GM18498 (cell line): Measurements from ENCODE around the gene RSPO3.
"Not testable (repeated sequence)": the region's sequence is repeated elsewhere in the genome, so short reads cannot be mapped to it uniquely, and the experiment has no call there.

Experiments used
- ATAC-seq: cut with Tn5 transposase; IDR thresholded peaks from one replicate; pipeline ENCODE4 v1.9.1; 2021; ENCODE audit warnings: mild to moderate bottlenecking, moderate library complexity; ENCODE audit not compliant: unreplicated experiment

RSPO3 gene

DNA sequence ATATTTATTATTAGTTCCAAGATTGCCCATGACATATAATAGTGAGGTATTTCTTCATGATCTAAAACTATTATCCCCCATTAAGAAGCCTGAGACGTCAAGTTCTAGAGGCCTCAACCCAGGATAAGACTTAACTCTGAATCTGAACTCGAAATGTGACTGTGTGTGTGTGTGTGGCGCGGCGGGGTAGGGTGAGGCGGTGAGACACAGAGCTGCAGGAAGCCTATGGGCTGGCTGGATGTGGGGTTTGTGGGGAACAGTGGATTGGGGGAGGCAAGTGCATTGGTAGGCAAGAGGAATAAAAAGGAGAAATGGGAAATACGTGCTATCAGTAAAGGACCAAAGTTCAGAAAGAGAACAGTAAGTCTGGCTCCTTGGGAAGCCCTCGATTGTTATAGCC, 81.6 kb downstream of the RSPO3 start:
- no peak for ATAC-seq

DNA sequence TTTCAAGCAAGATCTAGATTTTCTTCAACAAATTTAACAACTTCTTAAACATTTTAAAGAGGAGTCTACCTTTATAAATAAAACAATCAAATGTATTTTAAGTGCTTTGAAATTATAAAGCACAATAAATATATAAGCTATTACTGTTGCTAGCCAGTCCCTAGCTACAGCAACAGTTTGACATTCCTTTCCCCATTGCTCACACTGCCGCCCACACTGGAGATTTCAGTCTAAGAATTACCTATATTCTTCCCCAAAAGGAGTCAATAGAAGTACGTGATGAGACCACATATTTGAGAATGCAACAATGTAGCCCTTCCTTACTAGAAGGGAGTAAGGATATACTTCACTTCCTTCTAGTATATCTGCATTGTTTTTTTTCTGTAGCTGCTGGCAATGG, 82.8 kb downstream of the RSPO3 start:
- no peak for ATAC-seq

DNA sequence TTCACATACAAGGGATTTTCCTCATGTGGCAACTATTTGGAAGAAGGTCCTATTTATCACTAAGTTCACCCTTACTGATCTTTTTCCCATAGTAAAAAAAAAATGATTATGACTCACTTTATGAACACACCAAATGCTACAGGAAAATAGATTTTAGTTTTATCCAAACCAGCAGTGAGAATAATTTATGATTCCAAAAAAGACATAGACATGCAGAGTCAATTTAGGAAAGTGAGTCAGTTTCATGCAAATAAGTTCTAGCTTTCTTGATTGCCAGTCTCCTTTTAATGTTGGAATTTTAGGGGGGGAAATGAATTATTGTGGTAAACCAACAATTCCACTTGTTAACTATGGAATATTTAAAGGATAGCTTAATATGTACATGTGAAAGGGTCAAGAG, 84.2 kb downstream of the RSPO3 start:
- no peak for ATAC-seq

DNA sequence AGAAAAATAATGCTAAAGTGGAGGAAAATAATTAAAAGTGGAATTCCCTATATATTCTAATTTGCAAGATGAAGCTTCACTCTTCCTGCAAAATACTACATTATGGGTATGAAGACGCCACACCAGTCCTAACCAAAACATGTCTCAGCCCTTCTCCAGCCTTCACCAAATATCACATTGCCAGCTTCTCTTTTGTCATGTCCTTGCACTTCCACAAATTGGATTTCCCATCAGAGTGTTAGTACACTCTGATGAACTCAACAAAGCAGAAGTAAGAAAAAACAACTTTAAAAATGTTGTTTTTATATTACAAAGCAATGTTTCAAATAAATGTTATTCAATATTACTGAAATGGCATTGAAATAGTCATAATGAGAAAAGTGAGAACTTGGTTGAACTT, 85.8 kb downstream of the RSPO3 start:
- no peak for ATAC-seq

DNA sequence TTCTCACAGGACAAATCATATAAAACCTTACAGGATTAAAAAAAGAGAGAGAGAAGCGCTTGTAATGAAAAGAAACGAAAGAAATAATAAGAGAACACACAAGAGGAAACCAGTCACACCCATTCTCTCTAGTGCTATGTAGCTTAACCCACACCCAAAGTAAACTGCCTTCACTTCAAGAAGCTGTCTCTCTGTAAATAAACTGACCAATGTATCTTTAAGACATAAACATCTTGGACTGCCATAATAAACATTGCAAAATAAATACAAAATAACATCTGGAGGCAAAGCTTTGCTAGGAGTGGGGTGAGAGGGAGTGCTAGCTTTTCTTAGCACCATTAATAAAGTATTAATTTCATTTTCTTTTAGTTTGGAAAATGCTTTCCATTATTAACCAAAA, 86.6 kb downstream of the RSPO3 start:
- no peak for ATAC-seq

DNA sequence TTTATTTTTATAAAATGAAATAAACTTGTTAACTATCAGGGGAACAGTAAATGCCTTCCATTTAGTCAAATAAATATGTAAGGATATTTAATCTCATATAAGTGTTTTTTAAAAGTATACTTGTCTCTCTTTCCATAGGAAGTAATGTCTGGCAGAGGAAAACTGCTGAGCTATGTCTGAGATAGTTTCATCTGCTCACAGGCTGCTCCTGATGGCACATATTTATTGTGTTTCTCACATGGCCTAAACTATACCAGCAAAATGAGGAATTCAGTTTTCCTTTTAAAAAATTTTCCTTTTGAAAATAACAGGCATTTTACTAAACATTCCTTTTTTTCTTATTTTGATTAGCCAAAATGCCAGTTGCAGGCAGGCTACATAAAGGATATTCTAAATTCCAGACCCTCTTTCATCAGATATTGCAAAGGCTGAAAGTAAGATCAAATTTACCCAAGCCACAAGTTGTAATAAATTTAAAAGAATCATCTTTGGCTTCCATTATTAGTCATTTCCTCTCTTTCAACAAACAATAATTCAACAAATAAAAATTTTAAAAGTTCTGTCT, 88.1 kb downstream of the RSPO3 start:
- ATAC-seq, result no peak

DNA sequence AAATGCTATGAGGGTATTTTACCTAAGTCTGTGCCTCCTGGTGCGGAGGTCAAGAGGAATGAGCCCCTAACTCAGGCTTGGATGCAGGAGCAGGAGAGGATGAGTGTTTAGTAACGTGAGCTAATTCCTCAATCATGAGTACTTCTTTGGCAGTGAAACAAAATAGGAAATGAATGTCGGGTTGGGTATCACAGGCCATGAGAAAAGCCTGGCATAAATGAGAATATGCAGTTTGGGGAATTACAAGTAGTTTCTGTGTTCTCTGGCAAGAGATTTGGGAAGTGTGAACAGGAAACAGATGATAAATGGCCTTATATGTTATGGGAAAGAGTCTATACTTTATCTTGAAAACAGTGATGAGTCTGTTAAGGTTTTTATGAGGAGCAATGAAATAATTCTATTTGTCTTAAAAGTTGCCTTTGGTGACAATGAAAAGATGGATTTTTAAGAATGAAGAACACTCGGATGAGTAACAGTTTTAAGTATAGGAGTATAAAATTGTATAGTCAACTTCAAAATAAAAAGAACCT, 89.2 kb downstream of the RSPO3 start:
- no peak for ATAC-seq

DNA sequence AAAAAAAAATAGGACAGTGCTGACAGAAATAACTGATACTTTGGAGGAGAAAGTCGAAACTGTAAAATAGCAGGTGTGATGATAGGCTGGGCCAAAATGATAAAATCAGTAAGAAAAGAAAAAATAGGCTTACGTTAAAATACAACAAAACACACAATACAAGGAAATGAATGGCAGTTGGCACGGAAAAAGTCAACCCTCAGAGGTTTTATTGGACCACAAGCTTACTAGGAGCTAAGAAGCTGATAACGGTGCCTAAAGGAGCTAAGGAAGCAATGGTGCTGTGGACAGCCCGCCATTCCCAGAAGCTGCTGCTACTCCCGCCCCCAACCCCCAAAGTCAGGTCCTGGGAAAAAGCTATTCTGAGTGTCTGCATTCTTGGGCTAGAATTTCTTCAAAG, 92.3 kb downstream of the RSPO3 start:
- no peak for ATAC-seq

DNA sequence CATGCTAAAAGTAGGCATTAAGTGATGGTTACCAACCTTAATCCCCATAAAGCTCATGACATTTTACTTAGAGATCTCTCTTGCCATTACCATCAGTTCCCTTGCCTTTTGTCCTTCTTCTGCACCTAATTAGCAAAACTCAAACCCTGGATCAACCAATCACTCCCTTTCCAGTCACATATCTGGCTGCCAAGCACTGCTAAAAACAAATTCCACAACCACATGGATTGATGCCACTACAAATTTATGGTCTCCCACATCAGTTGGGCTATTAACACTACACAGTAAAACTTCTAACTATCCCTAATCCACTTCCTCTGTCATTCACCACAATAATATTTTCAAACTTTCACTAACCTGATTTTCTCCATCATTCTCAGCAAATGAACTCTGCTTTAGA, 93.9 kb downstream of the RSPO3 start:
- ATAC-seq, result no peak

DNA sequence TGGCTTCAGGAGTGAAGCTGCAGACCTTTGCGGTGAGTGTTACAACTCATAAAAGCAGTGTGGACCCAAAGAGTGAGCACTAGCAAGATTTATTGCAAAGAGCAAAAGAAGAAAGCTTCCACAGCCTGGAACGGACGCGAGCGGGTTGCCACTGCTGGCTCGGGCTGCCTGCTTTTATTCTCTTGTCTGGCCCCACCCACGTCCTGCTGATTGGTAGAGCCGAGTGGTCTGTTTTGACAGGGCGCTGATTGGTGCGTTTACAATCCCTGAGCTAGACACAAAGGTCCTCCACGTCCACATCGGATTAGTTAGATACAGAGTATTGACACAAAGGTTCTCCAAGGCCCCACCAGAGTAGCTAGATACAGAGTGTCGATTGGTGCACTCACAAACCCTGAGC, 95.6 kb downstream of the RSPO3 start:
- ATAC-seq, result not testable (repeated sequence)

DNA sequence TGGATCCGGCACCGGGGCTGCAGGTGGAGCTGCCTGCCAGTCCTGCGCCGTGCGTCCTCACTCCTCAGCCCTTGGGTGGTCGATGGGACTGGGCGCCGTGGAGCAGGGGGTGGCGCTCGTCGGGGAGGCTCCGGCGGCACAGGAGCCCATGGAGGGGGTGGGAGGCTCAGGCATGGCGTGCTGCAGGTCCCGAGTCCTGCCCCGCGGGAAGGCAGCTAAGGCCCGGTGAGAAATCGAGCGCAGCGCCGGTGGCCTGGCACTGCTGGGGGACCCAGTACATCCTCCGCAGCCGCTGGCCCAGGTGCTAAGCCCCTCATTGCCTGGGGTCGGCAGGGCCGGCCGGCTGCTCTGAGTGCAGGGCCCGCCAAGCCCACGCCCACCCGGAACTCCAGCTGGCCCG, 96.1 kb downstream of the RSPO3 start:
- ATAC-seq, result not testable (repeated sequence)

DNA sequence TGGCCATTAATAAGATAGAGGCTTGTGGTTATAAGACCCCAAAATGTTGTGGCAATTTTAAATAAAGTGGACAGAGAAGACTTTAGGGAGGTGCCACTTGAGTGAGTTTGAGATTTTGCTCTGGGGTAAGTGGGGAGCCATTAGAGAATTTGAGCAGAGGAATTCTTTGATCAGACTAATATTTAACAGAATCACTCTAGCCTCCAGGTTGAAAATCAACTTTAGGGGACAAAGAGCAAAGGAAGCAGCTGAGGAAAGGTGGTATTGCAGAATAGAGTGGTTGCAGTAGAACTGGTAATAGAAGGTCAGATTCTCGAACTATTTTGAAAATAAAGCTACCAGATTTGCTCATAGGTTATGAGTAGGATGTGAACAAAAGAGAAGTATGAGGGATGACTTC, 97.5 kb downstream of the RSPO3 start:
- no peak for ATAC-seq

DNA sequence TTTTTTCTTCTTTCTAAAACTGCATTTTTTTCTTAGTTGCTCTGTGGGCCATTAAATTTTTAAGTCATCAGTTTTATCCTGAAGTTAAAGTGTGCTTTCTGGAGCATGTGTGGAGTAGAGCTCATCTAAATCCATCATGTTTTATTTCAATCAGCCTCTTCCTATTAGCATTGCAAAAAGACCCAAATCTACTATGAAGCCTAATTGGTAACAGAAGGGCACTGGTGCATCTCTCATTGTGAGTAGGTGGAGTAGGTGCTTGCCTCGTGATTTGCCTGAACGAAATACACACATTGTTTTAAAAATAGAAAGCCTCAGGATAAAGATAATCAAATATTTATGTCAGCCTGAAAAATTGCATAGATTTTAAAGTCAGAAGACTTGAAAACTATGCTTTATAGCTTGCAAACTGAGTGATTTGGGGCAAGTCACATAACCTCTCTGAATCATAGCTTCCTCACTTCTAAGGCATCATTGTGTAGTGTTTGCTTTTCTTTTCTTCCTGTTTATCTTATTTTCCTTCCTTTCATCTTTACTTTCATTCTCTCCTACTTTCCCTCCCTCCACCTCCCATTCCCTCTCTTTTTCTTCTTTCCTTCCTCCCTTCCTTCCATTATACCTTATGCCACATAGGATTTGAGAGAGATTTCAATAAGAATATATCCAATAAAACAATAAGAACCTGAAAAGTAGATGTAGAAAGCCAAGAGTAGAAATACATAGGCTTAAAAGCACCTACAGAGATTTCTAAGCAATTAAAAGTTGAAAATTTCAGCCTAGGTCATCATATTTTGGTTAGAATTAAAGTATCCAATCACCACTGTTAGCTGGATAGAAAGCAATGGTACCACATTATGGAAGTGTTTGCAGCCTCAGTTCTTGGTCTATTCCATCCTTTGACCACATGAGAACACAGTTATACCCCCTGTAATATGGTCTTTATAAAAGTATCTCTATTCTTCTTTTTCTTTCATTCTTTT, 98.6 kb downstream of the RSPO3 start:
- no peak for ATAC-seq

DNA sequence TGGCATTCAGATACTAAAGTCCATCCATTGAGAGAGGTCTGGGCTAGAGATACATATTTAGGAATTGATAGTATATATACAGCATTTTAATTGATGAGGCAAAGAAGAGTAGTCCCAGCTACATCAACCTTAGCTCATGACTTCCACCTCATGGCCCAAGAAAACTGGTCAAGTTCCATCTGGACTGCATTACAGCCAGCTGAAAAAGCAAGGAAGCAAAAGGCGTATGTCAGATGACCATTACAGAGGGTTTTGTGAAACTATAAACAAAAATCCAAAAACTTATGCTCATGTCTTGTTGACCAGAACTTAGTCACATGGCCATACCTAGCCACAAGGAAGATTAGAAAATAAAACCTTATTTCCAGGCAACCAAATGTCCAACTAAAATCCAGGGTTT, 101.4 kb downstream of the RSPO3 start:
- ATAC-seq, result no peak

DNA sequence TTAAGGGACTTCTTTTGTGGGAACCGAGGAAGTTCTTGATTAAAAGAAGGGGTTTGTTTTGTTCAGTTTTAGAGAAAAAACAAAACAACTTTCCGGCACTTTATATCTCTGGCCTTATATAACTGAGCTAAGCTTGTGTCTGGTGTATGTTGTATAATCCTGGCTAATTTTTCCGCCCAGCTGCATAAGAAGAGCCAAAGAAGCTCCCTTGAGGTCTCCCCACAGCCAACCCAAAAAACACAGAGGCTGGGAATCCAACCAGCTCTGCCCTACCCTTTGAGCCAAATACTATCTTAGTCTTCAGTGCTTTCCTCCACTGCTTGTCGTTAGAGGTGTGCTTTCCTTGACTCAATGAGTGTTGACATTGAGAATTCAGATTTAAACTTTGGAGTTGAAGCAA, 102.7 kb downstream of the RSPO3 start:
- no peak for ATAC-seq

DNA sequence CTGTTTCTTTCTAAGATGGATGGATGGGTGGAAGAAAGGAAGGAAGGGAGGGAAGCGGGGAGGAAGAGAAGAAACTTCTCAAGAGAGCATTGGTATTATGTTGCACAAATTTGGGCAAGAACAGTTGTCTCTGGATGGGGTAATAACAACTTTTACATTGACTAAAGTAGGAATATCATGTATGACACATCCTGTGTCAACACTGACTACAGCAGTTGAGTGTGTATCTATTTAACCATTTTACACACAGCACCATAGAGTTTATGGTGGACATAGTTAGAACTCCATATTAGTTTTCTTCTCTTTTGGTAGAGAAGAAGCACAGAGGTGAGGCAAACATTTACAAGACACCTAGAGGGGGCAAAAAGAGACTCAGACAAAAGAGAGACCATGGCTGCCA, 103.9 kb downstream of the RSPO3 start:
- ATAC-seq, result no peak

DNA sequence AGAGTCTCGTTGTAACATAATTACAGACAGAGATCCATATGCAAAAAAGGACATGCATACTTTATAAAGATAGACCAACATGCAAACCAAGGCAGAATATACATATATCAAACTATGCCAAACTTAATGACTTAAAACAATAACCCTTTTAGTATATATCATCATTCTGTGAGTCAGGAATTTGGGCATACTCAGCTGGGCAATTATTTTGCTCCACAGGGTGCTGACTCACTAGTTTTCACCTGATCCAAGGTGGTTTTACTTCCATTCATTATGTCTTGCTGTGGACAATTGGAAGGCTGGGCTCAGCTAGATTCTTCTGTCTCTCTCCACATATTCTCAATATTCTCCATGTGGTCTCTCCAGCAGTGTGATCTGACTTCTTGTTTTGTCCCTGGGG, 107.0 kb downstream of the RSPO3 start:
- ATAC-seq, result no peak

DNA sequence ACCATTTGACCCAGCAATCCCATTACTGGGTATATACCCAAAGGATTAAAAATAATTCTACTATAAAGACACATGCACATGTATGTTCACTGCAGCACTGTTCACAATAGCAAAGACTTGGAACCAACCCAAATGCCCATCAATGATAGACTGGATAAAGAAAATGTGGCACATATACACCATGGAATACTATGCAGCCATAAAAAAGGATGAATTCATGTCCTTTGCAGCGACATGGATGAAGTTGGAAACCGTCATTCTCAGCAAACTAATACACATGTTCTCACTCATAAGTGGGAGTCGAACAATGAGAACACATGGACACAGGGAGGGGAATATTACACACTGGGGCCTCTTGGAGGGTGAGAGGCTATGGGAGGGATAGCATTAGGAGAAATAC, 115.3 kb downstream of the RSPO3 start:
- not testable (repeated sequence) for ATAC-seq

DNA sequence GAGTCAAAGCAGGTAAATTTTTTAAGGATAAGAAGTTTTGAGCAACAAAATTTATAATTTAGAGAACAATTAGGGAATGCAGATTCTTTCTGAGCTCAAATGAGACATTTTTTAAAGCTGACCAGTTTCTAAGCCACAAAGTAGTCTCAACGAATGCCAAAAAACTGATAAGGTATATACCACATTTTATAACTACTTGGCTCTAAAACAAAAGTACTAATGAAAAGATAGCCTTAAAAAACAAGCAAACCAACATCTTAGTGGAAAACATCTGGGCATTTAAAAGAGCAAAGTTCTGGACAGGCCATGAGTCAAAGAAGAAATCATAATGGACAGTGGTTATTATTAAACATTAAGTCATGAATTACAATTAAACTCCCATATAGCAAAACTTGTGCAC, 125.0 kb downstream of the RSPO3 start:
- ATAC-seq, result no peak
